RWPE1 (cell line): ENCODE results near the gene PP2D1.

Experiments used
- CTCF ChIA-PET: fragments of 350-600 bp; sonication (Branson Sonifier 250); formaldehyde crosslinking; extraction: SDS; loops from one replicate; lab custom pipeline; 2021; lab: Yijun Ruan, JAX
- POLR2A ChIA-PET: fragments of 400-600 bp; formaldehyde crosslinking; extraction: SDS; loops from one replicate; lab custom pipeline; 2020; ENCODE audit warnings: antibody characterized with exemption; ENCODE audit not compliant: low non-redundant PET; lab: Yijun Ruan, JAX
- DNase-seq: peaks from one replicate; pipeline ENCODE4 v3.0.0; 2012; ENCODE audit warnings: low spot score
- H3K27ac ChIP-seq: fragments of 450-650 bp; 2 replicates; pipeline ENCODE4 v1.5.1; 2017
- TF ChIP-seq, protein P1 (sequence below): fragments of 450-650 bp; conservative IDR thresholded peaks from 2 replicates; pipeline ENCODE4 v1.5.1; 2017; ENCODE audit warnings: low read depth, mild to moderate bottlenecking

Gene PP2D1

DNA sequence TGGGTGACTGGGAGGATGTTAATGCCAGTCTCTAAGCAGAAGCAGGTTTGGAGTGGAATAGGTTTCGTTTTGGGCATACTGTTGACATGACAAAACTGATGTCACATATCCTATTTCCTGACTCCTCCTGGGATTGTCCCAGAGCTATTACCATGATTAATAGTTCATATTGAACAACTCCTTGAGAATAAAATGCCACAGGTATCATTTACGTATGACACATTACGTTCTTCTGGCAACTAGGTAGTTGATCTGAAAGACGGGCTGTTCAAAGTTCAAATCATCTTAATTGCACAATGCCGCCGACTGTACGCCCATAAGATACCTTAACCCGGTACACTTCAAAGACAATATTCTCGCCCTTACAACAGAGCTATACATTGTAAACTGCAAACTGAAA lies 66.5 kb downstream of the PP2D1 start:
- H3K27ac ChIP-seq, result no peak overlapping the region
- DNase-seq, result no peak
- ChIA-PET CTCF (no interaction called here), POLR2A (no interaction called here)
- TF ChIP-seq, protein P1, sequence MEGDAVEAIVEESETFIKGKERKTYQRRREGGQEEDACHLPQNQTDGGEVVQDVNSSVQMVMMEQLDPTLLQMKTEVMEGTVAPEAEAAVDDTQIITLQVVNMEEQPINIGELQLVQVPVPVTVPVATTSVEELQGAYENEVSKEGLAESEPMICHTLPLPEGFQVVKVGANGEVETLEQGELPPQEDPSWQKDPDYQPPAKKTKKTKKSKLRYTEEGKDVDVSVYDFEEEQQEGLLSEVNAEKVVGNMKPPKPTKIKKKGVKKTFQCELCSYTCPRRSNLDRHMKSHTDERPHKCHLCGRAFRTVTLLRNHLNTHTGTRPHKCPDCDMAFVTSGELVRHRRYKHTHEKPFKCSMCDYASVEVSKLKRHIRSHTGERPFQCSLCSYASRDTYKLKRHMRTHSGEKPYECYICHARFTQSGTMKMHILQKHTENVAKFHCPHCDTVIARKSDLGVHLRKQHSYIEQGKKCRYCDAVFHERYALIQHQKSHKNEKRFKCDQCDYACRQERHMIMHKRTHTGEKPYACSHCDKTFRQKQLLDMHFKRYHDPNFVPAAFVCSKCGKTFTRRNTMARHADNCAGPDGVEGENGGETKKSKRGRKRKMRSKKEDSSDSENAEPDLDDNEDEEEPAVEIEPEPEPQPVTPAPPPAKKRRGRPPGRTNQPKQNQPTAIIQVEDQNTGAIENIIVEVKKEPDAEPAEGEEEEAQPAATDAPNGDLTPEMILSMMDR, result no peak

DNA sequence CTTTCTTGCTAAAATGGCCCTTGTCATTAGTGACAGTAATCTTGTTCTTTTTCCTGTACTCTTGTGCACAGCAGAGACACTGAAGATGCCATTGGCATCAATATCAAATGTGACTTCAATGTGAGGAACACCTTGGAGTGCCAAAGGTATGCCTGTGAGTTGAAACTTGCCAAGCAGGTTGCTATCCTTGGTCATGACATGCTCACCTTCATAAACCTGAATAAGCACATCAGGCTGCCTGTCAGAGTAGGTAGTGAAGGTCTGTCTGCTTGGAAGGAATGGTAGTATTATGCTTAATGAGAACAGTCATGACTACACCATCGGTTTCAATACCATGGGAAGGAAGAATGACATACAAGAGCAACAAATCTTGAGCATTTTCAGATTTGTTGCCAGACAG lies 71.4 kb downstream of the PP2D1 start:
- no peak for DNase-seq
- ChIA-PET CTCF (no interaction called here), POLR2A (no interaction called here)
- TF ChIP-seq, protein P1, result no peak
- no peak overlapping the region for H3K27ac ChIP-seq

DNA sequence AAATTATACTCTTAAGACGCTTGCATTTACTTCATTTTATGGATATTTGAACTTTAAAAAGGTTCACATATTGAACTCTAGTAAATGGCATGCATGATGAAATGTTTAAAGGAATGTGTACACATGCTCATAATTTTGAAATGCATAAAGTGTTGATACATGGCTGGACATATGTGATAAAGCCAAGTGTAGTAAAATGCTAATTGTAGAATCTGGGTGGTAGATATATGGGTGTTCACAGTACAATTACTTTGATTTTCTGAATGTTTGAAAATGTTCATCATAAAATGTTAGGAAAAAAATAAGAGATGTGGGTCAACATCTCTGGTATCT lies 73.8 kb downstream of the PP2D1 start:
- ChIA-PET CTCF (no interaction called here), POLR2A (no interaction called here)
- no peak for DNase-seq
- H3K27ac ChIP-seq, result no peak overlapping the region
- TF ChIP-seq, protein P1, result no peak

DNA sequence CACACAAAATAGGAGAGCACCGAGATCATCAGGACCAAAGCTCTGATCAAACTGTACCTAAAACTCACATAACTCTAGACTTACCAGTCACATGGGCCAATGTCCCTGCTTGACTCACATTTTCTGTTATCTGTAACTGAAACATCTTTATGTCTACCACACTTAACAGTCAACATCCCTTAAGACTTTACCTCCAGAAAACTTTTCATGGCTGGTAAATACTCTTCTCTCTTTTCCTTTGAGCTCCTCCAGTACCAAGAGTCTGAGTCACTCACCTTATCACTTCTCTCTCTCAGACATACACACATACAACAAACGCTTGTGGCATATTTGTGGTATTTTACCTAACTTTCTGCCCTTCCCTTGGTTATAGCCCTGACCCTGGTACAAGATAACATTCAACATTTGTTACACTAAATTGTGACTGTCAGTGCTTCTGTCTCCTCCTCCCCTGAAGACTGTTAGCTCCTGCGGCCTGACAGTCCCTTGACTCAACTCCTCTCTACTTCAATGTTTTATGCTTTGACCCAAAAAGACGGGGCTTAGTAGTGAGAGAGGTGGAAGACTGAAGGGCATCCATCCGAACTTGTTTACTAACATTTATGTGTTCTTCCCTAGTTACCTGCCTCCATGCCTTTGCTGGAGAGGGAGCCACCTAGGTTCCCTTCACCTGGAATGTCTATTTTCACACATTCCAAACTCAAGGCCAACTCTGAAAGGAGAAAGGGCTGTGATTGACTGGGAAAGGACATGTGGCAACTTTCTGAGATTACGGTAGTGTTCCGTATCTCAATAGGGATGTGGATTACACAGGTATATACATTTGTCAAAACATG lies 74.4 kb downstream of the PP2D1 start:
- no peak overlapping the region for H3K27ac ChIP-seq
- ChIA-PET CTCF (no interaction called here), POLR2A (no interaction called here)
- TF ChIP-seq, protein P1, result no peak
- DNase-seq, result no peak
